ENCODE measurements around the gene CEP120.

CEP120 gene

GRCh38 chr5:123299136-123299535, 124.1 kb downstream of the CEP120 start:
- no peaks in the 10 kb centered on the region for H4K20me1 ChIP-seq (ENCODE audit: low read depth, low read length)
- no peak overlapping the region for H3K9ac ChIP-seq (ENCODE audit: low read length)
- TF ChIP-seq EZH2phosphoT487 (conservative IDR thresholded peaks at IDR 0.05; ENCODE audit: low read length), result no peak
- TF ChIP-seq CTCF (IDR thresholded peaks at IDR 0.05; ENCODE audit: insufficient read depth, low read length, poor library complexity, severe bottlenecking), result no peak
- H3F3A ChIP-seq (ENCODE audit: insufficient read depth), result no peaks in the 10 kb centered on the region
- H3K79me2 ChIP-seq (ENCODE audit: insufficient read depth, low read length), result no peaks in the 10 kb centered on the region
- no peaks in the 10 kb centered on the region for H3K36me3 ChIP-seq (ENCODE audit: low read length)
- no peak overlapping the region for H3K4me3 ChIP-seq (ENCODE audit: insufficient read depth, low read length, poor library complexity, severe bottlenecking)
- no peak overlapping the region for H3K4me2 ChIP-seq (ENCODE audit: low read depth, low read length, poor library complexity, severe bottlenecking)
- H3K9me2 ChIP-seq (replicated peaks; ENCODE audit: insufficient read depth, low read length), result no peaks in the 10 kb centered on the region
- H3K9me3 ChIP-seq (ENCODE audit: insufficient read depth, low read length), result no peaks in the 10 kb centered on the region
- no peak overlapping the region for H3K27ac ChIP-seq (ENCODE audit: low read depth, low read length)
- no peak overlapping the region for H2AFZ ChIP-seq (ENCODE audit: low read depth, low read length, severe bottlenecking)
- no peaks in the 10 kb centered on the region for H3K27me3 ChIP-seq (ENCODE audit: low read length)

- Histone ChIP-seq H3K9me2 (replicated peaks; ENCODE audit: insufficient read depth, low read length) (no peaks in the 10 kb centered on the region), H3K27ac (ENCODE audit: low read depth, low read length) (no peak overlapping the region), H3K4me2 (ENCODE audit: low read depth, low read length, poor library complexity, severe bottlenecking) (no peak overlapping the region), H3K4me3 (ENCODE audit: insufficient read depth, low read length, poor library complexity, severe bottlenecking) (no peak overlapping the region), H3F3A (ENCODE audit: insufficient read depth) (no peaks in the 10 kb centered on the region), H3K9me3 (ENCODE audit: insufficient read depth, low read length) (no peaks in the 10 kb centered on the region), H3K9ac (ENCODE audit: low read length) (no peak overlapping the region), H3K36me3 (ENCODE audit: low read length) (no peaks in the 10 kb centered on the region), H2AFZ (ENCODE audit: low read depth, low read length, severe bottlenecking) (no peak overlapping the region), H3K79me2 (ENCODE audit: insufficient read depth, low read length) (no peaks in the 10 kb centered on the region), H4K20me1 (ENCODE audit: low read depth, low read length) (no peaks in the 10 kb centered on the region), H3K27me3 (ENCODE audit: low read length) (no peaks in the 10 kb centered on the region)
- no peak for TF ChIP-seq EZH2phosphoT487 (conservative IDR thresholded peaks at IDR 0.05; ENCODE audit: low read length)
- no peak for TF ChIP-seq CTCF (IDR thresholded peaks at IDR 0.05; ENCODE audit: insufficient read depth, low read length, poor library complexity, severe bottlenecking)
These were observed 124.7 kb downstream of the CEP120 start for GRCh38 chr5:123298335-123299030.

- H3K9me3 ChIP-seq (ENCODE audit: insufficient read depth, low read length), result no peaks in the 10 kb centered on the region
- H3K36me3 ChIP-seq (ENCODE audit: low read length), result no peaks in the 10 kb centered on the region
- no peak overlapping the region for H3K4me2 ChIP-seq (ENCODE audit: low read depth, low read length, poor library complexity, severe bottlenecking)
- no peak overlapping the region for H2AFZ ChIP-seq (ENCODE audit: low read depth, low read length, severe bottlenecking)
- no peaks in the 10 kb centered on the region for H3K9me2 ChIP-seq (replicated peaks; ENCODE audit: insufficient read depth, low read length)
- H3K9ac ChIP-seq (ENCODE audit: low read length), result no peak overlapping the region
- no peak overlapping the region for H3K4me3 ChIP-seq (ENCODE audit: insufficient read depth, low read length, poor library complexity, severe bottlenecking)
- TF ChIP-seq CTCF (IDR thresholded peaks at IDR 0.05; ENCODE audit: insufficient read depth, low read length, poor library complexity, severe bottlenecking), result no peak
- TF ChIP-seq EZH2phosphoT487 (conservative IDR thresholded peaks at IDR 0.05; ENCODE audit: low read length), result no peak
- no peaks in the 10 kb centered on the region for H3F3A ChIP-seq (ENCODE audit: insufficient read depth)
- no peak overlapping the region for H3K27ac ChIP-seq (ENCODE audit: low read depth, low read length)
- H4K20me1 ChIP-seq (ENCODE audit: low read depth, low read length), result no peaks in the 10 kb centered on the region
- H3K27me3 ChIP-seq (ENCODE audit: low read length), result no peaks in the 10 kb centered on the region
- no peaks in the 10 kb centered on the region for H3K79me2 ChIP-seq (ENCODE audit: insufficient read depth, low read length)
These were observed 125.3 kb downstream of the CEP120 start for GRCh38 chr5:123297866-123298265.
